ENCODE data around the gene RAB33B.

- TF ChIP-seq CTCF (conservative IDR thresholded peaks at IDR 0.05; ENCODE audit: low read length): no peak
- TF ChIP-seq EZH2phosphoT487 (IDR thresholded peaks at IDR 0.05; ENCODE audit: borderline replicate concordance, low read depth, low read length): no peak
These were observed 54.8 kb downstream of the RAB33B start for GRCh38 chr4:139508581-139509237.

Data from OCI-LY7 (cell line).